C4-2B (cell line): ENCODE results near the gene STAP1.
"Not testable (repeated sequence)": the region's sequence is repeated elsewhere in the genome, so short reads cannot be mapped to it uniquely, and the experiment has no call there.

Source experiments
- ZFX ChIP-seq: fragments of 450-650 bp; IDR thresholded peaks from 2 replicates; pipeline ENCODE4 v1.6.1; 2017
- TF ChIP-seq, protein P1 (sequence below): fragments of 450-650 bp; conservative IDR thresholded peaks from 2 replicates; pipeline ENCODE4 v1.5.1; 2017; ENCODE audit warnings: mild to moderate bottlenecking

DNA sequence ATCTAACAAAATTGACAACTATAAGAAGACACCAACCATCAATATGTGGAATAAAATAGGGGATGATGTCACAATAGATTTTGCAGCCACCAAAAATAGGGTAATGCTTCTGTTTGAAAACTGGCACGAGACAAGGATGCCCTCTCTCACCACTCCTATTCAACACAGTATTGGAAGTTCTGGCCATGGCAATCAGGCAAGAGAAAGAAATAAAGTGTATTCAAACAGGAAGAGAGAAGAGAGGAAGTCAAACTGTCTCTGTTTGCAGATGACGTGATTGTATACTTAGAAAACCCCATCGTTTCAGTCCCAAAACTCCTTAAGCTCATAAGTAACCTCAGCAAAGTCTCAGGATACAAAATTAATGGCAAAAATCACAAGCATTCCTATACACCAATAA is 34.4 kb upstream of the STAP1 start:
- TF ChIP-seq, protein P1, sequence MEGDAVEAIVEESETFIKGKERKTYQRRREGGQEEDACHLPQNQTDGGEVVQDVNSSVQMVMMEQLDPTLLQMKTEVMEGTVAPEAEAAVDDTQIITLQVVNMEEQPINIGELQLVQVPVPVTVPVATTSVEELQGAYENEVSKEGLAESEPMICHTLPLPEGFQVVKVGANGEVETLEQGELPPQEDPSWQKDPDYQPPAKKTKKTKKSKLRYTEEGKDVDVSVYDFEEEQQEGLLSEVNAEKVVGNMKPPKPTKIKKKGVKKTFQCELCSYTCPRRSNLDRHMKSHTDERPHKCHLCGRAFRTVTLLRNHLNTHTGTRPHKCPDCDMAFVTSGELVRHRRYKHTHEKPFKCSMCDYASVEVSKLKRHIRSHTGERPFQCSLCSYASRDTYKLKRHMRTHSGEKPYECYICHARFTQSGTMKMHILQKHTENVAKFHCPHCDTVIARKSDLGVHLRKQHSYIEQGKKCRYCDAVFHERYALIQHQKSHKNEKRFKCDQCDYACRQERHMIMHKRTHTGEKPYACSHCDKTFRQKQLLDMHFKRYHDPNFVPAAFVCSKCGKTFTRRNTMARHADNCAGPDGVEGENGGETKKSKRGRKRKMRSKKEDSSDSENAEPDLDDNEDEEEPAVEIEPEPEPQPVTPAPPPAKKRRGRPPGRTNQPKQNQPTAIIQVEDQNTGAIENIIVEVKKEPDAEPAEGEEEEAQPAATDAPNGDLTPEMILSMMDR: not testable (repeated sequence)
- TF ChIP-seq ZFX: not testable (repeated sequence)
